Measurements from ENCODE around the gene MED22.
"Not testable (repeated sequence)": the region's sequence is repeated elsewhere in the genome, so short reads cannot be mapped to it uniquely, and the experiment has no call there.

The MED22 gene

DNA sequence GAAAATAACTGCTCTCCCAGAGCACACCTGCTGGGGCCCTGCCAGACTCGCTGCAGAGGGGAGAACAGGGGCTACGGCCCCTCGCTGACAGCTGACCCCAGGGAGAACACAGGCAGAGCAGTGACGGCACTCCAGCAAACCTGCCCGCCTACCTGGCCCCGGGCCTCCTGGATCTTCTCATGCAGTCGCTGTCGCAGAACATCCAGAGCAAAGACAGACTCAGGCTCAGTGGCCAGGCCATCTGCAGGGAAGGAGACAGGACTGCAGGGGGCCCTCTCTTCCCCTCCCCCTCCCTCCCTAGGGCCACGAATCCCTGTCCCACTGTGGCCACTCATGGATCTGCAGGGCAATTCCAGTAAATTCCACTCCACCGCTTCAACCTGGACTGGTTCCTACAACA, 14.4 kb downstream of the MED22 start:
- no peak for DNase-seq

DNA sequence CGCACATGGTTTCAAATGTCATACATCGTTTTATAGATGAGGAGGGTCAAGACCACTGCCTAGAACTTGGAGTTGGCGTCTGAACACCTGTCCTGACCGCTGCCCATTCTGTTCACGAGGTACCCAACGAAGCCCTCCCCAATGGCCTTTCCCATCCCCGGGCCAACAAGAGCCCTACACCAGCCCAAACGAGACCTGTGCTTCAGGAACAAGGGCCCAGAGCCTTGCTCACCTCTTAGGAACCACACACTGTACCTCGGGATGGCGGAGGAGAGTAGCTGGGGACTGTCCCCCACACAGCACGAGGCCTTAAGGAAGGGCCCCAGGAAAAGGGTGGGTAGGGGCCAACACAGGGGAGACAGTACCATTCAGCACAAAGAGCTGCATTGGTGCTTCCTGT, 14.9 kb downstream of the MED22 start:
- no peak for DNase-seq

- no peak for DNase-seq
Observed at GRCh38 chr9:133332381-133332730, 15.6 kb downstream of the MED22 start.

- no peak for DNase-seq
Observed at GRCh38 chr9:133331641-133332380, 16.1 kb downstream of the MED22 start.

DNA sequence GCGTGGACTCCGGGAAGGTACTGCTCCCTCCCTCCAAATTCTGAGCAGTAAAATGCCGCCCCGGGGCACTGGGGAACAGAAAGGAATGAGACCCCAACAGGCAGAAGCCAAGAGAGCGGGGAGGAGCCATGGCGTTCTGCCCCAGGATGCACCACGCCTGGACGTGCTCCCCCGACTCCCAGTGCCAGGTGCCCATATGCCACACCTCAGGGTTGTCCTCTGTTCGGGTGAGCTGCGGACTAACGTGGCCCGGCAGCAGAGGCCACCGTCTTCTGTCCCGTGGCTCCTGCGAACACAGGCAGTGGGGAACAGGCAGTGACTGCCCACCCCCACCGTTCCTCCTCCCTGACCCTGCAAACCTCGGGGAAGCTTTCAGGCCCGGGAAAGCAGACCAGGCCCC, 16.7 kb downstream of the MED22 start:
- no peak for DNase-seq

DNA sequence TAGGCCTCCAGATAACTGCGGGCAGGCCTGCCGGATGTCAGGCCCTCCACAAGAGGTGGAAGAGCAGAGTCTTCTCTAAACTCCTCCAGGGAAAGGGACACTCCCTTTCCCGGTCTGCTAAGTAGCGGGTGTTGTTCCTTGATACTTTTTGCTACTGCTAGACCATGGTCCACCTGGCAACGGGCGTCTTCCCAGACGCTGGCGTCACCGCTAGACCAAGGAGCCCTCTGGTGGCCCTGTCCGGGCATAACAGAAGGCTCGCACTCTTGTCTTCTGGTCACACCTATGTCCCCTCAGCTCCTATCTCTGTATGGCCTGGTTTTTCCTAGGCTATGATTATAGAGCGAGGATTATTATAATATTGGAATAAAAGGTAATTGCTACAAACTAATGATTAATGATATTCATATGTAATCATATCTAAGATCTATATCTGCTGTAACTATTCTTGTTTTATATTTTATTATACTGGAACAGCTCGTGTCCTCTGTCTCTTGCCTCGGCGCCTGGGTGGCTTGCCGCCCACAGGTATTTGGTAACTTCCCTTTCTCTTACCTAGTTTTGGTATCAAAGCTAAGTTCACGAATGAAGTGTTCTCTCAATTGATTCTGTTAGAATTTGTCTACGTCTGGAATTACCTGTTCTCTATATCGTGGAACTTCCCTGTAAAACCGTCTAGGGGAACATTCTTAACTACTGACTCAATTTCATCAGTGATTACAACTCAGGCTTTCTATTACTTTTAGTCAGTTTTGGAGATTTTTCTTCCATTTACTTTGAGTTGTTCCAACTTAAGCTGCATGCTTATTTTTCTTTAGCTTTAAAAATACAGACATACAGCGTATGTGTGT, 18.4 kb downstream of the MED22 start:
- DNase-seq: not testable (repeated sequence)

GRCh38 chr9:133327834-133328484, 20.0 kb downstream of the MED22 start:
- no peak for DNase-seq

DNA sequence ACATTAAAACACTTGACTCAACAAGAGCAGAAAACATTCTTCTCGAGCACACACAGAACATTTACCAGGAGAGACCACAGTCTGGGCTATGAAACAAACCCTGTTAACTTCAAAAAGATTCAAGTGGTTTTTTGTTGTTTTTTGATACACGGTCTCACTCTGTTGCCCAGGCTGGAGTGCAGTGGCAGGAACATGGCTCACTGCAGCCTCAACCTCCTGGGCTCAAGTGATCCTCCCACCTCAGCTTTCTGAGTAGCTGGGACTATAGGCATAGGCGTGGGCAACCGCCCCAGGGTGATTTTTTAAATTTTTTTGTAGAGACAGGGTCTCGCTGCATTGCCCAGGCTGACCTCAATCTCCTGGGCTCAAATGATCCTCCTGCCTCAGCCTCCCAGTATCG, 20.9 kb downstream of the MED22 start:
- not testable (repeated sequence) for DNase-seq

GRCh38 chr9:133323991-133324703, 23.8 kb downstream of the MED22 start:
- no peak for DNase-seq

DNA sequence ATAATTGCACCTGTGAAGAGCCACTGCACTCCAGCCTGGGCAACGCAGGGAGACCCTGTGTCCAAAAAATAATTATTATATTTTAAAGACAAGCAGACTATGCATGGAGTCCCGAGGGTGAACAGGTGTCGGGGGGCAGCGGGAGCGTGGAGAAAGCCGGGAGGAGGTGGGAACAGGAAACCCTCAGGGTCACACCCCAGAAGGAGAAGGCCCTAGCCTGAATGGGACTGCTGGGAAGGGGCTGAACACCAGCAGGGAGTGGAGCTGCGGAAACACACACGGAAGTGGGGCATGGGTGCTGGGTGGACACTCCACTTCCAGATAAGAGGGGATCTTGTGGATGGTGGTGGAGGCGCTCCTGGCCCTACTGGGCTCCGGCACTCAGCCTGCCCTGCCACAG, 24.7 kb downstream of the MED22 start:
- DNase-seq: no peak

GRCh38 chr9:133322701-133323100, 25.2 kb downstream of the MED22 start:
- DNase-seq: no peak

GRCh38 chr9:133321411-133321935, 26.5 kb downstream of the MED22 start:
- DNase-seq: no peak

GRCh38 chr9:133320421-133320881, 27.5 kb downstream of the MED22 start:
- DNase-seq: no peak

DNA sequence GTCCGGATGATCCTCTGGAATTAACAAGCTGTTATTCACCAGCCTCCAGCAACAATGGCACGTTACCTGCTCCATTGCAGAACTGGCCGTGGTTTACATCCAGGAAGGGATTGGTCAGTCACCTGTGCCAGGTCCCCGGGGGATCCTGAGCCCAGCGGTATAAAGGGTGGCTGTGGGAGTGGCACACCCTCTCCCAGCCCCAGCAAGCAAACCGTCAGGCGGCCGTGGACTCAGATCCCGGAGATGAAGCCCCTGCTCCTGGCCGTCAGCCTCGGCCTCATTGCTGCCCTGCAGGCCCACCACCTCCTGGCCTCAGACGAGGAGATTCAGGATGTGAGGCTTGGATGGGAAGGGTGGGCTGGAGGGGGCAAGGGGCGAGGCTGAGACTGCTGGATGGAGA, 30.4 kb downstream of the MED22 start:
- DNase-seq: not testable (repeated sequence)

DNA sequence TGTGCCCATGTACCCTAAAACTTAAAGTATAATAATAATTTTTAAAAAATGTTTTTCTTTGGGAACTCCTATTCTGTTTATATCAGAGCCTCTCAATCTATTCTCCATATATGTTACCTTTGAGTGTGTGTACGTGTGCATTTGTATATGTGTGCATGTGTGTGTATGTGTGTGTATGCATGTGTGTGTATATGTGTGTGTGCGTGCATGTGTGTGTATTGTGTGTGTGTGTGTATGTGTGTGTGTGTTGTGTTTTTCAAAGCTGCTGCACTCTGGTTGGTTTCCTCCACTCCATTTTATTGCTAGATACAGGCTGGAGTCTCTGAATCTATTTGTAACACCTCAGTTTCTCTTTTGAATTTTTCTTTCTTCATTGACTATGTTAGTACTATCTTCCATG, 31.9 kb downstream of the MED22 start:
- DNase-seq: no peak

- no peak for DNase-seq
Observed at GRCh38 chr9:133309608-133310007, 38.3 kb downstream of the MED22 start.

DNA sequence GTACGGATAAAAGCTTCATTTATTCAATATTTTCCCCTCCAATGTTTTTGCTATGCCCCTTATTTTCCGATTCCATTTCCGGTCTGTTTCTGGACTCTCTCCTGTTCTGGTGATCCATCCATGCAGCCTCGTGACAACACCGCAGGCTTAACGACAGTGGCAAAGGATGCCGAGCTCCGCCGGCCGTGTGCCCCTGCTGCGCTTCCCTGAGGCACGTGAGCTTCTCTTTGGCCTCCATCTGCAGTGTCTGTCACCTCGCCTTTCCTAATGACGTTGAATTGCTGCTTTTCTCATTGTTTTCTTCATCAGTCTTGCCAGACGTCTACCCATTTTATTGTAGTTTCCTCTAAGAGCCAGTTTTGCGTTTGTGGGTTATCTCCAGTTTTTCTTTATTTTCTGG, 40.6 kb downstream of the MED22 start:
- no peak for DNase-seq

DNA sequence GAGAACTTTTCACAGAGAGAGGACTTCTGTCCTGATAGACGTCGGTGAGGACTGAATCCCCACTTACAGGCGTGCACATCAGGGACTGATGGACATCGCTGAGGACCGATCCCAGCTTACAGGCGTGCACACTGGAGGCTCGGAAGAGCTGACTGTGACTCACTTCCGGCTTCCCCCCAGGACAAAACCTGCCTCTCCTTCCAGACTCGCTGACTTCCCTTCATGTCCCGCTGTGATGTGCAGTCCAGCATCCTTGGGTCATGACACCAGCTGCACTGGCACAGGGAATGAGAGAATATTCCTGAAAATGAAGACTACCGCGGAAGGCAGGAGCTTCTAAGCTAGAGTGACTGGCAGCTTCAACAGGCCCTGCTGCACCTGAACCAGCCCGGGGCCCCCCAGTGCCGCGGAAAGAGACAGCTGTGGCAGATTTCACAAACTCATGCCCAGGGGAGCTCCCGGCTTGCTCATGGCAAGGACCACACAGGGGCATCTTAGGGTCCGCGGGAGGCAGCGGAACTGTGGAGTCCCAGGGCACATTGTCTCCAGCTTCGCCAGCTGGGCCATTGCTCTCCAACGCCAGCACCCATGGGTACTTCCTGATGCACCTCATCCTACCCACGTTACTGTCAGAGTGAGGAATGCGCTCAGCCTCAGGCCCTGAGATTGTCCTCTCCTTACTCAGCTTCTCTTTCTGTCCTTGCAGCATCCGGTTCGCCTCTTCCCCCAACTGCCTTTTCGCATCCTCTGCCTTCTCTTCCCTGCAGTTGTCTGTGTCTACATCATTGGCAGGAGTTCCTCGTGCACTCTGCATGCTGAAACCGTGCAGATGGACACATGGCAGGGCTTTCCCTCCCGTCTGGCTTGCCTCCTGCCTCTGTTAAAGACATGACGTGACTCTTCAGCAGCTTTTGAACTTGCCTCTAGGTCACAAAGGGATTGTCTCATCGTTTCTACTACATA, 41.4 kb downstream of the MED22 start:
- no peak for DNase-seq

GRCh38 chr9:133305731-133306130, 42.2 kb downstream of the MED22 start:
- no peak for DNase-seq

DNA sequence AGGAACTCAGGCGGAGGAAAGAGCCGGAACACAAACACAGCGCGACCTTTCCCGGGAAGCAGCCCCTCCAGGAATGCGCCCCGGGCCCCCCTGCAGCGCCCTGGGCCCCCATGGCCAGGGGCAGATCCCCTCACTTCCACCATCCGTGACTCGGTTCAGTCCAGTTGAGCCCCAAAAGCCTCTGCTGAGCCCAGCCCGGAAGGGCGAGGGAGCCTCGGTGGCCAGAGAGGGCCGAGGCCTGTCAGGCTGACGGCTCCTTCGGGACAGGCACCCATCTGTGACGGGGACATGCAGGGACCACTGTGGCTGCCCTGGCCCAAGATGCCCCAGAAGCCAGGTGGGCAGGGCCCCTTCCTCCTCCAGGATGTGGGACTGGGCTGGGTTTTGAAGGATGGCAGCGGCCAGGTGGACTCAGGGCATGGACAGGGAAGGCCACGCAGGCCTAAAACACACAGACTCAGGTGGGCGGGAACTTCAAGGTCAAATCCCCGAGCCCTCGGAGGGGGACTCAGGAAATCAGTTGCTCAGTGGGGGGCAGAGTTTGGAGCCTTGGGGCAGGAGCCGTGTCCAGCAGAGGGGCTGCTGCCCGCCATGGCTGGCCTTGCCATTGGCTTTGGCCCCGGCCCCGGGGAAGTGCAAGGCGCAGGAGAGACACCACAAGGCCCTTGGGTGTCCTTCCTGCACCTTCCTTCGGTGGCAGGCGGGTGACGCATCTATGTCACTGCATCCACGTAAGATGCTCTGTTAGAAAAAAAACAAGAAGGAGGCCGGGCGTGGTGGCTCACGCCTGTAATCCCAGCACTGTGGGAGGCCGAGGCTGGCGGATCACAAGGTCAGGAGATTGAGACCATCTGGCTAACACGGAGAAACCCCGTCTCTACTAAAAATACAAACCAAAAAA, 43.2 kb downstream of the MED22 start:
- no peak for DNase-seq

- DNase-seq: no peak
Observed at GRCh38 chr9:133304158-133304470, 43.8 kb downstream of the MED22 start.
